HL-60 (cell line): Measurements from ENCODE around the gene LAMC3.

Experiments used
- POLR2AphosphoS5 ChIP-seq: IDR thresholded peaks from 2 replicates; pipeline ENCODE4 v1.6.1; 2012; ENCODE audit warnings: low read depth
- SPI1 ChIP-seq: IDR thresholded peaks from 2 replicates; pipeline ENCODE4 v1.6.1; 2012; ENCODE audit warnings: low read depth, mild to moderate bottlenecking, borderline replicate concordance
- TF ChIP-seq, protein P1 (sequence below): IDR thresholded peaks from one replicate; pipeline ENCODE4 v1.5.1; 2011; ENCODE audit warnings: low read length, control low read depth, inconsistent platforms; ENCODE audit not compliant: insufficient read depth

DNA sequence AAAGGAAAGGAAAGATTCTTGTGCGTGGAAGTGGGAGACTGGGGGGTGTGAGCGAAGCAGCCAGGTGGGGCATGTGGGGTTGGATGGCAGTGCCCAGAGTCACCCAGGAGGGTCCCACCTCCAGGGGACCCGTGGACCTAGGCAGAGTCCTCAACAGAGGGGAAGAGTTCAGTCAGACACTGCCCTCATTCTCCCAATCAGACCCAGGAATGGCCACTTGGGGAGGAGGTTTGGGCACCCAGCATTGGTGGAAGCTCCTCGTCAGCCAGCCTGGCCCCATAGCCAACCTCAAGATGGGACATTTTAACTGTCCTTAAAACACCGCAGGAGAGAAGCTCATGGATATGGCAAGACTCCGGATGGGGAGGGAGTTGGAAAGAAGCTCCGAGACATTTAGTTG is 21.9 kb upstream of the LAMC3 start:
- TF ChIP-seq SPI1: no peak
- TF ChIP-seq, protein P1, sequence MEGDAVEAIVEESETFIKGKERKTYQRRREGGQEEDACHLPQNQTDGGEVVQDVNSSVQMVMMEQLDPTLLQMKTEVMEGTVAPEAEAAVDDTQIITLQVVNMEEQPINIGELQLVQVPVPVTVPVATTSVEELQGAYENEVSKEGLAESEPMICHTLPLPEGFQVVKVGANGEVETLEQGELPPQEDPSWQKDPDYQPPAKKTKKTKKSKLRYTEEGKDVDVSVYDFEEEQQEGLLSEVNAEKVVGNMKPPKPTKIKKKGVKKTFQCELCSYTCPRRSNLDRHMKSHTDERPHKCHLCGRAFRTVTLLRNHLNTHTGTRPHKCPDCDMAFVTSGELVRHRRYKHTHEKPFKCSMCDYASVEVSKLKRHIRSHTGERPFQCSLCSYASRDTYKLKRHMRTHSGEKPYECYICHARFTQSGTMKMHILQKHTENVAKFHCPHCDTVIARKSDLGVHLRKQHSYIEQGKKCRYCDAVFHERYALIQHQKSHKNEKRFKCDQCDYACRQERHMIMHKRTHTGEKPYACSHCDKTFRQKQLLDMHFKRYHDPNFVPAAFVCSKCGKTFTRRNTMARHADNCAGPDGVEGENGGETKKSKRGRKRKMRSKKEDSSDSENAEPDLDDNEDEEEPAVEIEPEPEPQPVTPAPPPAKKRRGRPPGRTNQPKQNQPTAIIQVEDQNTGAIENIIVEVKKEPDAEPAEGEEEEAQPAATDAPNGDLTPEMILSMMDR: no peak
- no peak for TF ChIP-seq POLR2AphosphoS5
